DOHH2 (cell line): ENCODE data around the gene SKAP1.

ENCODE experiments used
- H3F3A ChIP-seq: fragments of 200-600 bp; sonication (generic), shearing (Covaris generic); 2 replicates; pipeline ENCODE4 v1.6.0; 2016; ENCODE audit warnings: antibody characterized with exemption, mild to moderate bottlenecking; ENCODE audit not compliant: control insufficient read depth, insufficient read depth
- H3K27ac ChIP-seq: fragments of 200-600 bp; sonication (generic); 2 replicates; pipeline ENCODE4 v1.5.1; 2014; ENCODE audit warnings: low read depth, mild to moderate bottlenecking, low read length, moderate library complexity
- H3K27me3 ChIP-seq: fragments of 200-600 bp; sonication (generic); 2 replicates; pipeline ENCODE4 v1.6.1; 2014; ENCODE audit warnings: mild to moderate bottlenecking, low read length, mixed read lengths; ENCODE audit not compliant: control insufficient read depth
- H3K36me3 ChIP-seq: fragments of 200-600 bp; sonication (generic); 2 replicates; pipeline ENCODE4 v1.6.1; 2014; ENCODE audit warnings: mild to moderate bottlenecking, low read length, moderate library complexity, mixed read lengths; ENCODE audit not compliant: control insufficient read depth
- H3K4me1 ChIP-seq: fragments of 200-600 bp; sonication (generic); 2 replicates; pipeline ENCODE4 v1.6.1; 2014; ENCODE audit warnings: mild to moderate bottlenecking, low read length, mixed read lengths; ENCODE audit not compliant: control insufficient read depth
- H3K4me2 ChIP-seq: fragments of 200-600 bp; sonication (generic); 2 replicates; pipeline ENCODE4 v1.6.0; 2014; ENCODE audit warnings: mild to moderate bottlenecking, low read length, moderate library complexity
- H3K4me3 ChIP-seq: fragments of 200-600 bp; sonication (generic); 2 replicates; pipeline ENCODE4 v1.5.1; 2014; ENCODE audit warnings: mild to moderate bottlenecking, low read length, mixed read lengths
- H3K79me2 ChIP-seq: fragments of 200-600 bp; sonication (generic); 2 replicates; pipeline ENCODE4 v1.6.1; 2014; ENCODE audit warnings: mild to moderate bottlenecking, low read length, mixed read lengths; ENCODE audit not compliant: control insufficient read depth
- H3K9me2 ChIP-seq: fragments of 200-600 bp; sonication (generic); replicated peaks from 2 replicates; pipeline ENCODE4 v1.6.1; 2014; ENCODE audit warnings: mild to moderate bottlenecking, low read length, mixed read lengths; ENCODE audit not compliant: control insufficient read depth
- H3K9me3 ChIP-seq: fragments of 200-600 bp; sonication (generic); 2 replicates; pipeline ENCODE4 v1.6.1; 2014; ENCODE audit warnings: antibody characterized with exemption, low read length, mixed read lengths; ENCODE audit not compliant: control insufficient read depth, insufficient read depth
- H4K20me1 ChIP-seq: fragments of 200-600 bp; sonication (generic); 2 replicates; pipeline ENCODE4 v1.6.0; 2014; ENCODE audit warnings: low read depth, mild to moderate bottlenecking, antibody characterized with exemption, low read length, moderate library complexity; ENCODE audit not compliant: control insufficient read depth, insufficient read depth
- CTCF ChIP-seq: fragments of 200-600 bp; sonication (generic); IDR thresholded peaks from one replicate; pipeline ENCODE4 v1.5.1; 2014; ENCODE audit warnings: antibody characterized with exemption, mild to moderate bottlenecking, low read depth, low read length; ENCODE audit not compliant: poor library complexity, severe bottlenecking
- EZH2phosphoT487 ChIP-seq: fragments of 200-600 bp; sonication (generic); IDR thresholded peaks from 2 replicates; pipeline ENCODE4 v1.6.1; 2017; ENCODE audit warnings: borderline replicate concordance, mild to moderate bottlenecking, antibody characterized with exemption, low read length, moderate library complexity, mixed read lengths

The SKAP1 gene

GRCh38 chr17:48192321-48192731 lies 237.7 kb downstream of the SKAP1 start:
- Histone ChIP-seq H3K4me1 (no peaks in the 10 kb centered on the region), H3K4me3 (no peak overlapping the region), H3K4me2 (no peak overlapping the region), H3K27ac (no peak overlapping the region), H3F3A (no peaks in the 10 kb centered on the region), H3K27me3 (peaks cover 41% of the 10 kb centered on the region), H3K36me3 (no peaks in the 10 kb centered on the region), H3K9me3 (no peaks in the 10 kb centered on the region), H4K20me1 (no peaks in the 10 kb centered on the region), H3K9me2 (no peaks in the 10 kb centered on the region), H3K79me2 (no peaks in the 10 kb centered on the region)
- TF ChIP-seq CTCF (no peak), EZH2phosphoT487 (no peak)

DNA sequence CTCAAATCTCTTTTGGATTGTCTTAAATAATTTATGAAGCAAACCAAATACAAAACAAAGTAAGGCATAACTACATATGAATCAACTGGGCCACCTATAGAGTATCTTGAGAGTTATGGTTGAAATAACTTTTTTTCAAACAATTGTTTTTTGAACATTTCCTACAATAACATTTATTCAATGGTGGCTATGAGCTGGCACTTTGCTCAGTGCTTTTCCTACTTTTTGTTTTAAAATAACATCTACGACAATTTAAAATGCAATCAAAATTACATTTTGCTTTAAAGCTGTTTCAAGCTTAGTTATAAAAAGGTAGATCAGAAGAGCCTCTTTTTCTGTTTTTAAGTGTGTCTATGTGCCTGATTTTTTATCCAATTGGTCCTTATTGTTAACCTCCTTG lies 238.7 kb downstream of the SKAP1 start:
- no peak overlapping the region for H3K4me2 ChIP-seq
- H3K36me3 ChIP-seq = no peaks in the 10 kb centered on the region
- no peaks in the 10 kb centered on the region for H3K4me1 ChIP-seq
- no peaks in the 10 kb centered on the region for H3F3A ChIP-seq
- no peaks in the 10 kb centered on the region for H3K9me2 ChIP-seq
- H3K4me3 ChIP-seq = no peak overlapping the region
- no peaks in the 10 kb centered on the region for H4K20me1 ChIP-seq
- no peak overlapping the region for H3K27ac ChIP-seq
- TF ChIP-seq CTCF (no peak), EZH2phosphoT487 (no peak)
- H3K27me3 ChIP-seq = peaks cover 44% of the 10 kb centered on the region
- H3K9me3 ChIP-seq = no peaks in the 10 kb centered on the region
- no peaks in the 10 kb centered on the region for H3K79me2 ChIP-seq

- Histone ChIP-seq H3K27me3 (peaks cover 44% of the 10 kb centered on the region), H4K20me1 (no peaks in the 10 kb centered on the region), H3K9me3 (no peaks in the 10 kb centered on the region), H3K9me2 (no peaks in the 10 kb centered on the region), H3K4me2 (no peak overlapping the region), H3F3A (no peaks in the 10 kb centered on the region), H3K79me2 (no peaks in the 10 kb centered on the region), H3K36me3 (no peaks in the 10 kb centered on the region), H3K4me1 (no peaks in the 10 kb centered on the region), H3K27ac (no peak overlapping the region), H3K4me3 (no peak overlapping the region)
- TF ChIP-seq CTCF (no peak), EZH2phosphoT487 (no peak)
These were observed 239.1 kb downstream of the SKAP1 start for GRCh38 chr17:48190871-48191270.
